ENCODE data around the gene KRTAP5-6.

Gene KRTAP5-6

GRCh38 chr11:1730059-1730629 lies 33.1 kb downstream of the KRTAP5-6 start:
- Histone ChIP-seq H3K4me3 (no peak overlapping the region), H3K27ac (no peak overlapping the region)
- no peak for DNase-seq (ENCODE audit: low spot score)
- TF ChIP-seq, protein P1, sequence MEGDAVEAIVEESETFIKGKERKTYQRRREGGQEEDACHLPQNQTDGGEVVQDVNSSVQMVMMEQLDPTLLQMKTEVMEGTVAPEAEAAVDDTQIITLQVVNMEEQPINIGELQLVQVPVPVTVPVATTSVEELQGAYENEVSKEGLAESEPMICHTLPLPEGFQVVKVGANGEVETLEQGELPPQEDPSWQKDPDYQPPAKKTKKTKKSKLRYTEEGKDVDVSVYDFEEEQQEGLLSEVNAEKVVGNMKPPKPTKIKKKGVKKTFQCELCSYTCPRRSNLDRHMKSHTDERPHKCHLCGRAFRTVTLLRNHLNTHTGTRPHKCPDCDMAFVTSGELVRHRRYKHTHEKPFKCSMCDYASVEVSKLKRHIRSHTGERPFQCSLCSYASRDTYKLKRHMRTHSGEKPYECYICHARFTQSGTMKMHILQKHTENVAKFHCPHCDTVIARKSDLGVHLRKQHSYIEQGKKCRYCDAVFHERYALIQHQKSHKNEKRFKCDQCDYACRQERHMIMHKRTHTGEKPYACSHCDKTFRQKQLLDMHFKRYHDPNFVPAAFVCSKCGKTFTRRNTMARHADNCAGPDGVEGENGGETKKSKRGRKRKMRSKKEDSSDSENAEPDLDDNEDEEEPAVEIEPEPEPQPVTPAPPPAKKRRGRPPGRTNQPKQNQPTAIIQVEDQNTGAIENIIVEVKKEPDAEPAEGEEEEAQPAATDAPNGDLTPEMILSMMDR (IDR thresholded peaks at IDR 0.05), result no peak

GRCh38 chr11:1731451-1732059 lies 34.6 kb downstream of the KRTAP5-6 start:
- Histone ChIP-seq H3K27ac (no peak overlapping the region), H3K4me3 (no peak overlapping the region)
- DNase-seq (ENCODE audit: low spot score), result no peak
- TF ChIP-seq, protein P1 (IDR thresholded peaks at IDR 0.05), result no peak

DNA sequence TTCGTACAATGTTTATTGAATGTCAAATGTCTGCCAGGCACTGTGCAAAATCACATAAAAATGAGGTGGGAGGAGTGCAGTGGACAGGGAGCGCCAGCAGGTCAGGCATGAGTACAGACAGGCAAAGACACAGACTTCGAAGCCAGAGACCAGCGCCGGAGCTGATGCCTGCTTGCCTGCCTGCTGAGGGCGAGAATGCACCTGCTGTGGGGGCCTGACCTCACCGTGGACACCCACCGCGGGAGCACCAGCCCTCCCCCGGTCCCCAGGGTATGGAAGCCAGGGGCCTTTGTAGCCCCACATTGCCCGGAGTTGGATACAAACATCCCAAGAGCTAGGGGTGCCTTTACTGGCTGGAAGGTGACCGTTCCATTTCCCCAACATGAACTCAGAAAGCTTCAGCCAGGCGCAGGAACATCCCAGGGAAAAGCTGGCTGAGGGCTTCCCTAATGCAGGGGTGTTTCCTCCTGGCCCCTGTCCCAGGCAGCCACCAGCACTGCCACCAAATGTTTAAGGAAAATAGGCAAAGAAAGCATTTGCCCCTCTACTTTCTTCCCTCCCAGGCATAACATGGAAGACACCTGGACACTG lies 35.5 kb downstream of the KRTAP5-6 start:
- Histone ChIP-seq H3K4me3 (no peak overlapping the region), H3K27ac (no peak overlapping the region)
- no peak for DNase-seq (ENCODE audit: low spot score)
- TF ChIP-seq, protein P1 (IDR thresholded peaks at IDR 0.05), result no peak

- DNase-seq (ENCODE audit: low spot score), result no peak
- H3K27ac ChIP-seq, result no peak overlapping the region
- TF ChIP-seq, protein P1 (IDR thresholded peaks at IDR 0.05), result no peak
- H3K4me3 ChIP-seq, result no peak overlapping the region
Measured at GRCh38 chr11:1733009-1733715, 36.2 kb downstream of the KRTAP5-6 start.

GRCh38 chr11:1733716-1734640 lies 37.0 kb downstream of the KRTAP5-6 start:
- no peak overlapping the region for H3K4me3 ChIP-seq
- TF ChIP-seq, protein P1 (IDR thresholded peaks at IDR 0.05), result no peak
- H3K27ac ChIP-seq, result no peak overlapping the region
- no peak for DNase-seq (ENCODE audit: low spot score)

- TF ChIP-seq, protein P1 (IDR thresholded peaks at IDR 0.05), result no peak
- H3K27ac ChIP-seq, result no peak overlapping the region
- no peak overlapping the region for H3K4me3 ChIP-seq
- DNase-seq (ENCODE audit: low spot score), result no peak
Measured at GRCh38 chr11:1734641-1735081, 37.7 kb downstream of the KRTAP5-6 start.
